Parathyroid adenoma (tissue), 2 donors: Measurements from ENCODE around the gene TRIOBP.

Experiments used
- H2AFZ ChIP-seq: fragments of 300-600 bp; sonication (generic); one replicate; pipeline ENCODE4 v1.7.0; 2017; ENCODE audit warnings: antibody characterized with exemption, mild to moderate bottlenecking
- H3K27ac ChIP-seq: fragments of 300-600 bp; sonication (generic); one replicate; pipeline ENCODE4 v1.7.0; 2017
- H3K27me3 ChIP-seq: fragments of 300-600 bp; sonication (generic); one replicate; pipeline ENCODE4 v1.7.0; 2017; ENCODE audit warnings: low read length; ENCODE audit not compliant: control insufficient read depth, insufficient read depth
- H3K36me3 ChIP-seq: fragments of 300-600 bp; sonication (generic); one replicate; pipeline ENCODE4 v1.7.0; 2017; ENCODE audit warnings: low read length; ENCODE audit not compliant: control insufficient read depth, insufficient read depth
- H3K4me1 ChIP-seq: fragments of 300-600 bp; sonication (generic); one replicate; pipeline ENCODE4 v1.7.0; 2017; ENCODE audit warnings: control low read depth
- H3K4me2 ChIP-seq: fragments of 300-600 bp; sonication (generic); one replicate; pipeline ENCODE4 v1.7.0; 2017; ENCODE audit warnings: low read length
- H3K4me3 ChIP-seq: fragments of 300-600 bp; sonication (generic); one replicate; pipeline ENCODE4 v1.7.0; 2017; ENCODE audit warnings: low read depth, low read length
- H3K79me2 ChIP-seq: fragments of 300-600 bp; sonication (generic); one replicate; pipeline ENCODE4 v1.7.0; 2017; ENCODE audit warnings: control low read depth
- H3K9ac ChIP-seq: fragments of 300-600 bp; sonication (generic); one replicate; pipeline ENCODE4 v1.7.0; 2017; ENCODE audit warnings: mild to moderate bottlenecking
- H3K9me3 ChIP-seq: fragments of 300-600 bp; sonication (generic); one replicate; pipeline ENCODE4 v1.7.0; 2017; ENCODE audit warnings: low read length; ENCODE audit not compliant: control insufficient read depth
- TF ChIP-seq, protein P1 (sequence below): fragments of 300-600 bp; sonication (generic); IDR thresholded peaks from one replicate; pipeline ENCODE4 v1.7.0; 2017; ENCODE audit warnings: antibody characterized with exemption, mild to moderate bottlenecking
- donor health status: primary hyperparathyroidism.

TRIOBP gene

DNA sequence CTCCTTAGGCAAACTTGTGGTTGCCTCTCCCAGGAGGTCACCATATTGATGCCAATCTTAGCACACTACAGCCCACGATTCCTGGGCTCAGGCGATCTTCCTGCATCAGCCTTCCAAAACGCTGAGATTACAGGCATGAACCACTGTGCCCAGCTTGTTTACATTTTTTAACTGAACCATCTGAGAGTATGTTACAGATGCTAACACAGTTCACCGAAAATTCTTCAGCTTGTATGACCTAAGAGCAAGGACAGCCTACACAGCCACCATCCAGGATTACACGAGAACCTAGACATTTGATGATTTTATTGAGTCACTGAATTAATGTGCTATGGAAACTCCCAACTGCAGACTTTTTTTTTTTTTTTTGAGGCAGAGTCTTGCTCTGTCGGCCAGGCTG is 27.3 kb upstream of the TRIOBP start:
- H2AFZ ChIP-seq = no peak overlapping the region
- H3K4me2 ChIP-seq = peak overlapping the region; percentile 1
- no peaks in the 10 kb centered on the region for H3K36me3 ChIP-seq
- TF ChIP-seq, protein P1, sequence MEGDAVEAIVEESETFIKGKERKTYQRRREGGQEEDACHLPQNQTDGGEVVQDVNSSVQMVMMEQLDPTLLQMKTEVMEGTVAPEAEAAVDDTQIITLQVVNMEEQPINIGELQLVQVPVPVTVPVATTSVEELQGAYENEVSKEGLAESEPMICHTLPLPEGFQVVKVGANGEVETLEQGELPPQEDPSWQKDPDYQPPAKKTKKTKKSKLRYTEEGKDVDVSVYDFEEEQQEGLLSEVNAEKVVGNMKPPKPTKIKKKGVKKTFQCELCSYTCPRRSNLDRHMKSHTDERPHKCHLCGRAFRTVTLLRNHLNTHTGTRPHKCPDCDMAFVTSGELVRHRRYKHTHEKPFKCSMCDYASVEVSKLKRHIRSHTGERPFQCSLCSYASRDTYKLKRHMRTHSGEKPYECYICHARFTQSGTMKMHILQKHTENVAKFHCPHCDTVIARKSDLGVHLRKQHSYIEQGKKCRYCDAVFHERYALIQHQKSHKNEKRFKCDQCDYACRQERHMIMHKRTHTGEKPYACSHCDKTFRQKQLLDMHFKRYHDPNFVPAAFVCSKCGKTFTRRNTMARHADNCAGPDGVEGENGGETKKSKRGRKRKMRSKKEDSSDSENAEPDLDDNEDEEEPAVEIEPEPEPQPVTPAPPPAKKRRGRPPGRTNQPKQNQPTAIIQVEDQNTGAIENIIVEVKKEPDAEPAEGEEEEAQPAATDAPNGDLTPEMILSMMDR = no peak
- no peaks in the 10 kb centered on the region for H3K27me3 ChIP-seq
- H3K9ac ChIP-seq = no peak overlapping the region
- H3K27ac ChIP-seq = peak overlapping the region; percentile 58
- H3K9me3 ChIP-seq = no peaks in the 10 kb centered on the region
- no peaks in the 10 kb centered on the region for H3K79me2 ChIP-seq
- peak overlapping the region; percentile 0 for H3K4me3 ChIP-seq
- H3K4me1 ChIP-seq = peaks cover 7% of the 10 kb centered on the region

DNA sequence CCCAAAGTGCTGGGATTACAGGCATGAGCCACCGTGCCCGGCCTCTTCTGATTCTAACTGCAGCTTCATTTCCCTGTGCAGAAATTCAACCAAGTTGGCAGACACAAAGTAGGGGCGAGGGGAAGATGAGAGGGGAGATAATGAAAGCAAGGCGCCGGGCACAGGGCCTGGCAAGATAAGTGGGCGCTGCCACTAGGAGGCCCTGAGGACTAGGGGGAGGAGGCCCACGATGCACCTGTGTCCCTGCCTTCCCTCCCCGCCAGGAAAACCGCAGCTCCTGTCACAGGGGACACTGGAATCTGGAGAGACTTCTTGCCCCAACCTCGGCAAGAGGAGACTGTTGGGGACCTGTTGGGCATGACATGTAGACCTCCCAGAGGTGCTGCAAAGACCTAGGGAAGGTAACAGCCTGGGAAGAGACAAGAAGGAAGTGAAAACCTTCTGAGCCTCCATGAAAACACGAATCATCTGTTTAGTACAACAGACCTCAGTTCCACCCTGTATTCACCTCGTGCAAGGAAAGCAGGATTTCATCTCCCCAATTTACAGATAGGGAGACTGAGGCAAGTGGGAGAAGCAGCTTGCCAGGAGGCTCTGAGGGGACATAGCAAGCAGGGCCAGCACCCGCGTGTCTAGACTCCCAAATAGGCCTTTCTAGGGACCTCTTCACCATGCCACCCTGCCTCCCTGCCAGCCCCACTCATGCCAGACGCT is 24.5 kb upstream of the TRIOBP start:
- H3K27ac ChIP-seq = peak overlapping the region; percentile 61
- TF ChIP-seq, protein P1 = peak; percentile 11
- no peak overlapping the region for H3K4me3 ChIP-seq
- H3K4me1 ChIP-seq = peaks cover 7% of the 10 kb centered on the region
- no peaks in the 10 kb centered on the region for H3K9me3 ChIP-seq
- H3K36me3 ChIP-seq = no peaks in the 10 kb centered on the region
- no peaks in the 10 kb centered on the region for H3K27me3 ChIP-seq
- H3K9ac ChIP-seq = no peak overlapping the region
- H3K4me2 ChIP-seq = no peak overlapping the region
- H2AFZ ChIP-seq = peak overlapping the region; percentile 38
- no peaks in the 10 kb centered on the region for H3K79me2 ChIP-seq

DNA sequence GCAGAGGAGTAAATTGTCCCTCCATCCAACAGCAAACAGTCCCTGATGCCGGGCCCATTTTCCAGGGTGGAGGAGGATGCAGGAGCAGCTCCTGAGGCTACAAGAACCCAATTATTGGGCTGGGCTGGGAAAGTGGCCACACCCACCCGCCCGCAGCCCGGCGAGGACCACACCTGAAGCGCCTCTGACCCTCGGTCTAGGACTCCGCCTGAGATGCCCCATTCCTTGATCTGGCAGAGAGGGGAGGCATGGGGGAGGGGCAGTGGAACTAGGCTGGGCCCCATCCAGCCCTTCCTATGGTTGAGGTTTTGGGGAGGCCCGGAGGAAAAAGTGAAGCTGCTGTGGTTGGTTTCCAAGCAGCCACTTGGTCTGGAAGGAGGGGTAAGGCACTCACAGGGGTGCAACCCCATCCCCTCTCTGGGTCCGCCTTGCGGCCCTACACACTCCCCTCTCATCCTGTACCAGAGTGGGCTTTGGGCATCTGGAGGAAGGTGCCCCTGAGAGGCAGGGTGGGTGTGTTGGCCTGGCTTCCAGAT is 23.9 kb upstream of the TRIOBP start:
- Histone ChIP-seq H3K27me3 (no peaks in the 10 kb centered on the region), H3K4me1 (peaks cover 7% of the 10 kb centered on the region), H3K9ac (no peak overlapping the region), H3K4me3 (no peak overlapping the region), H3K36me3 (no peaks in the 10 kb centered on the region), H2AFZ (no peak overlapping the region), H3K9me3 (no peaks in the 10 kb centered on the region), H3K27ac (peak overlapping the region; percentile 61), H3K4me2 (no peak overlapping the region), H3K79me2 (no peaks in the 10 kb centered on the region)
- TF ChIP-seq, protein P1 = no peak

DNA sequence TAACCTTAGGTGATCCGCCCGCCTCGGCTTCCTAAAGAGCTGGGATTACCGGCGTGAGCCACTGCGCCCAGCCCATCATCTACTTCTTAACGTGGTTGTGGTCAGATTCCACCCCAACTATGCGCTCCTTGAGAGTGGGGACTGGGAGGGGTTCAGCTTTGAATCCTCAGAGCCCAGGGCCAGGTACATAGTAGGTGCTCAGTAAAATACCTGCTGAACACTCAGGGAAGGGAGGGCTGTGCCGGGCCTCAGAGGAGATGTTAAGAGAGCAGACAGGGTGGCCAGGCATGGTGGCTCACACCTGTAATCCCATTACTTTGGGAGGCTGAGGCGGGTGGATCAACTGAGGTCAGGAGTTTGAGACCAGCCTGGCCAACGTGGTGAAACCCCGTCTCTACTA is 22.6 kb upstream of the TRIOBP start:
- Histone ChIP-seq H3K4me2 (no peak overlapping the region), H2AFZ (no peak overlapping the region), H3K27me3 (no peaks in the 10 kb centered on the region), H3K9ac (no peak overlapping the region), H3K27ac (peak overlapping the region; percentile 85), H3K4me3 (no peak overlapping the region), H3K4me1 (peaks cover 7% of the 10 kb centered on the region), H3K9me3 (no peaks in the 10 kb centered on the region), H3K79me2 (no peaks in the 10 kb centered on the region), H3K36me3 (no peaks in the 10 kb centered on the region)
- TF ChIP-seq, protein P1 = no peak
